Mesenchymal stem cell (in vitro differentiated cells and primary cell): ENCODE data around the gene AK9.
A peak's percentile ranks its signal among the peaks of the same experiment; 100 is the strongest.

Experiments
- DNase-seq: peaks from one replicate; pipeline ENCODE4 v3.0.0-alpha.2; 2013
- H2AFZ ChIP-seq: one replicate; pipeline ENCODE4 v1.6.1; 2013; ENCODE audit warnings: low read depth, mild to moderate bottlenecking, control low read depth, inconsistent platforms, low read length, moderate library complexity
- H2AK5ac ChIP-seq: 2 replicates; pipeline ENCODE4 v1.6.1; 2013; ENCODE audit warnings: low read length, moderate library complexity, mild to moderate bottlenecking, inconsistent platforms; ENCODE audit not compliant: severe bottlenecking
- H2BK120ac ChIP-seq: one replicate; pipeline ENCODE4 v1.6.1; 2013; ENCODE audit warnings: low read depth, mild to moderate bottlenecking, inconsistent platforms, low read length, moderate library complexity
- H2BK12ac ChIP-seq, 2 experiments: one replicate each; pipeline ENCODE4 v1.6.1; 2013; ENCODE audit warnings: inconsistent platforms in 2 of 2, low read length in 2 of 2, mild to moderate bottlenecking in 2 of 2, moderate library complexity in 2 of 2, control low read depth in 1 of 2
- H2BK15ac ChIP-seq: one replicate; pipeline ENCODE4 v1.6.1; 2013; ENCODE audit warnings: mild to moderate bottlenecking, low read depth, inconsistent platforms; ENCODE audit not compliant: poor library complexity, severe bottlenecking
- H2BK5ac ChIP-seq: 2 replicates; pipeline ENCODE4 v1.6.1; 2013; ENCODE audit warnings: low read depth, mild to moderate bottlenecking, low read length, control low read depth, inconsistent platforms; ENCODE audit not compliant: poor library complexity, severe bottlenecking
- H3K14ac ChIP-seq, 2 experiments: one replicate each; pipeline ENCODE4 v1.6.1; 2013; ENCODE audit warnings: inconsistent platforms in 2 of 2, low read length in 2 of 2, control low read depth in 1 of 2, mild to moderate bottlenecking in 1 of 2, moderate library complexity in 1 of 2
- H3K18ac ChIP-seq, 2 experiments: one replicate each; pipeline ENCODE4 v1.6.1; 2013; ENCODE audit warnings: inconsistent platforms in 2 of 2, low read length in 2 of 2, control low read depth in 1 of 2, low read depth in 1 of 2, mild to moderate bottlenecking in 1 of 2
- H3K23ac ChIP-seq, 2 experiments: one replicate each; pipeline ENCODE4 v1.6.1; 2013; ENCODE audit warnings: inconsistent platforms in 2 of 2, low read length in 2 of 2, mild to moderate bottlenecking in 2 of 2, moderate library complexity in 2 of 2, control low read depth in 1 of 2
- H3K27ac ChIP-seq: 2 replicates; pipeline ENCODE4 v1.5.1; 2013; ENCODE audit warnings: mild to moderate bottlenecking, moderate library complexity, low read length, control low read depth, inconsistent platforms; ENCODE audit not compliant: poor library complexity, severe bottlenecking
- H3K27me3 ChIP-seq, 2 experiments: 2 replicates each; pipeline versions ENCODE4 v1.6.1 to v1.7.0; 2013; ENCODE audit warnings: low read length in 2 of 2, mild to moderate bottlenecking in 2 of 2, moderate library complexity in 2 of 2, control low read depth in 1 of 2, inconsistent platforms in 1 of 2; ENCODE audit not compliant: control insufficient read depth in 1 of 2, insufficient read depth in 1 of 2
- H3K36me3 ChIP-seq, 2 experiments: 2 replicates each; pipeline versions ENCODE4 v1.6.1 to v1.7.0; 2013; ENCODE audit warnings: low read length in 2 of 2, control low read depth in 1 of 2, inconsistent platforms in 1 of 2, low read depth in 1 of 2, mild to moderate bottlenecking in 1 of 2; ENCODE audit not compliant: insufficient read depth in 2 of 2, control insufficient read depth in 1 of 2
- H3K4ac ChIP-seq, 2 experiments: one replicate each; pipeline ENCODE4 v1.6.1; 2013; ENCODE audit warnings: inconsistent platforms in 2 of 2, low read length in 2 of 2, mild to moderate bottlenecking in 2 of 2, moderate library complexity in 2 of 2, control low read depth in 1 of 2, low read depth in 1 of 2
- H3K4me1 ChIP-seq: 2 replicates; pipeline ENCODE4 v1.6.1; 2013; ENCODE audit warnings: low read depth, low read length, control low read depth; ENCODE audit not compliant: control insufficient read depth, insufficient read depth
- H3K4me2 ChIP-seq: 2 replicates; pipeline ENCODE4 v1.6.1; 2013; ENCODE audit warnings: low read length, mild to moderate bottlenecking, inconsistent platforms; ENCODE audit not compliant: poor library complexity, severe bottlenecking
- H3K4me3 ChIP-seq, 2 experiments: 2 replicates each; pipeline versions ENCODE4 v1.5.1 to v1.7.0; 2013; ENCODE audit warnings: low read length in 2 of 2, mild to moderate bottlenecking in 2 of 2, control low read depth in 1 of 2, low read depth in 1 of 2; ENCODE audit not compliant: insufficient read depth in 1 of 2
- H3K79me1 ChIP-seq: replicated peaks from 2 replicates; pipeline ENCODE4 v1.6.1; 2013; ENCODE audit warnings: mild to moderate bottlenecking, control low read depth, low read length, inconsistent platforms; ENCODE audit not compliant: poor library complexity, severe bottlenecking
- H3K9ac ChIP-seq: 2 replicates; pipeline ENCODE4 v1.7.0; 2013; ENCODE audit warnings: mild to moderate bottlenecking, low read length, moderate library complexity
- H3K9me3 ChIP-seq: 2 replicates; pipeline ENCODE4 v1.7.0; 2013; ENCODE audit warnings: mild to moderate bottlenecking, low read length; ENCODE audit not compliant: control insufficient read depth
- H4K8ac ChIP-seq: one replicate; pipeline ENCODE4 v1.6.1; 2013; ENCODE audit warnings: inconsistent platforms, mild to moderate bottlenecking, low read length, moderate library complexity
- H4K91ac ChIP-seq: one replicate; pipeline ENCODE4 v1.6.1; 2013; ENCODE audit warnings: mild to moderate bottlenecking, low read length, inconsistent platforms
- WGBS: methylation state at CpG from one replicate; pipeline ENCODE4 v1.1.7; 2013; ENCODE audit warnings: mixed read lengths; 5-methylcytosine and 5-hydroxymethylcytosine counted together

AK9 gene

GRCh38 chr6:109701774-109702173, 10.8 kb upstream of the AK9 start:
- no peak overlapping the region for H3K4me2 ChIP-seq
- no peaks in the 10 kb centered on the region for H3K27me3 ChIP-seq
- no peak overlapping the region for H2AFZ ChIP-seq
- no peaks in the 10 kb centered on the region for H3K36me3 ChIP-seq
- no peak overlapping the region for H2BK120ac ChIP-seq
- no peak overlapping the region for H4K8ac ChIP-seq
- H3K23ac ChIP-seq: no peak overlapping the region
- H3K4me3 ChIP-seq: no peak overlapping the region
- H3K9me3 ChIP-seq: no peaks in the 10 kb centered on the region
- no peak overlapping the region for H3K4ac ChIP-seq
- H2BK15ac ChIP-seq: no peak overlapping the region
- DNase-seq: no peak
- H2AK5ac ChIP-seq: no peak overlapping the region
- no peak overlapping the region for H2BK12ac ChIP-seq
- no peak overlapping the region for H3K9ac ChIP-seq
- WGBS: 100% methylated on average over 1 of the region's 2 CpGs
- H3K18ac ChIP-seq: no peak overlapping the region
- no peak overlapping the region for H2BK5ac ChIP-seq
- no peaks in the 10 kb centered on the region for H3K4me1 ChIP-seq
- peaks cover 17% of the 10 kb centered on the region for H3K79me1 ChIP-seq
- H3K14ac ChIP-seq: no peak overlapping the region
- H3K27ac ChIP-seq: no peak overlapping the region
- no peak overlapping the region for H4K91ac ChIP-seq

DNA sequence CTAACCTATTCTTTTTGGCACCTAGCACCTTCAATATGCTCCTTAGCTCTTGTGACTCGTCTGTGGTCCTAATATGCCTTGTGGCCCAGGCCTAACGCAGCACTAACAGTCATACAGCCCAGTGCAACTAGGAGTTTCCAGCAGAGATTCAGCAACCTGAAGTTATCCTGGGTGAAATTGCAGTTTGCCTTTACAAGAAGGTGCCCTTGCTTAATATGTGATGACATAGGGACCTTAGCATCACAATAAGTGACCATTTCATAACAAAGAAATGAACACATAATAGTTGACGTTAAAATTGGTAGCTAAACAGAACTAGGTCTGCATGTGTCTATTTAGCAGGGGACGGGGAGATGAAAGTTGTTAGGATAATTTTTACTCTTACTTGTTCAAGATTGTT, 10.2 kb upstream of the AK9 start:
- H2BK12ac ChIP-seq: no peak overlapping the region
- DNase-seq: no peak
- H3K4me3 ChIP-seq: no peak overlapping the region
- no peak overlapping the region for H3K4me2 ChIP-seq
- H3K27me3 ChIP-seq: no peaks in the 10 kb centered on the region
- H3K27ac ChIP-seq: no peak overlapping the region
- no peak overlapping the region for H3K9ac ChIP-seq
- WGBS: 94% methylated on average over 3 of the region's 4 CpGs
- no peaks in the 10 kb centered on the region for H3K4me1 ChIP-seq
- H3K18ac ChIP-seq: no peak overlapping the region
- peaks cover 0 to 2% of the 10 kb centered on the region in 2 experiments for H3K36me3 ChIP-seq
- H3K14ac ChIP-seq: no peak overlapping the region
- no peak overlapping the region for H4K91ac ChIP-seq
- H2AFZ ChIP-seq: no peak overlapping the region
- peak overlapping the region; percentile 37 for H4K8ac ChIP-seq
- no peak overlapping the region for H2AK5ac ChIP-seq
- H3K9me3 ChIP-seq: no peaks in the 10 kb centered on the region
- no peak overlapping the region for H2BK15ac ChIP-seq
- H2BK5ac ChIP-seq: no peak overlapping the region
- H3K4ac ChIP-seq: no peak overlapping the region
- no peak overlapping the region for H2BK120ac ChIP-seq
- no peak overlapping the region for H3K23ac ChIP-seq
- H3K79me1 ChIP-seq: peaks cover 16% of the 10 kb centered on the region

DNA sequence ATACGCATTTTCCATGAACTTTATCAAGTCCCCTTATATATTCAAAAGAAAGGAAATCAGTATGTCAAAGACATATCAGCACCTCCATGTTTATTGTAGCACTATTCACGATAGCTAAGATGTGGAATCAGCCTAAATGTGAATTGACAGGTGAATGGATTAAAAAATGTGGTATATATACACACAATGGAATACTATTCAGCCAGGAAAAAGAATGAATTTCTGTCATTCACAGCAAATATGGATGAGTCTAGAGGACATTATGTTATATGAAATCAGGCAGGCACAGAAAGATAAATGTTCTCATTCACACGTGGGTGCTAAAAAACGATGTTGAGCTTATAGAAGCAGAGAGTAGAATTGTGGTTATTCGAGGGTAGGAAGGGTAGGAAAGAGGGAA, 5.4 kb upstream of the AK9 start:
- no peak overlapping the region for H3K4me2 ChIP-seq
- H2BK5ac ChIP-seq: no peak overlapping the region
- H3K4me3 ChIP-seq: no peak overlapping the region
- H3K18ac ChIP-seq: no peak overlapping the region
- no peaks in the 10 kb centered on the region for H3K4me1 ChIP-seq
- H4K8ac ChIP-seq: no peak overlapping the region
- H2AK5ac ChIP-seq: no peak overlapping the region
- H3K27ac ChIP-seq: no peak overlapping the region
- H2BK15ac ChIP-seq: no peak overlapping the region
- no peak overlapping the region for H3K9ac ChIP-seq
- H3K23ac ChIP-seq: no peak overlapping the region
- H3K79me1 ChIP-seq: peaks cover 21% of the 10 kb centered on the region
- DNase-seq: no peak
- H3K4ac ChIP-seq: no peak overlapping the region
- no peak overlapping the region for H2BK12ac ChIP-seq
- no peak overlapping the region for H2AFZ ChIP-seq
- H3K9me3 ChIP-seq: no peaks in the 10 kb centered on the region
- peaks cover 0 to 11% of the 10 kb centered on the region in 2 experiments for H3K36me3 ChIP-seq
- no peaks in the 10 kb centered on the region for H3K27me3 ChIP-seq
- no peak overlapping the region for H2BK120ac ChIP-seq
- H3K14ac ChIP-seq: no peak overlapping the region
- WGBS: 92% methylated on average over 3 of the region's 5 CpGs
- no peak overlapping the region for H4K91ac ChIP-seq

GRCh38 chr6:109695468-109695867, 4.5 kb upstream of the AK9 start:
- Histone ChIP-seq H3K79me1 (peaks cover 18% of the 10 kb centered on the region), H2AK5ac (no peak overlapping the region), H3K14ac (no peak overlapping the region), H3K18ac (no peak overlapping the region), H3K4me2 (no peak overlapping the region), H3K4me3 (no peak overlapping the region), H3K9me3 (no peaks in the 10 kb centered on the region), H2BK5ac (no peak overlapping the region), H3K27me3 (no peaks in the 10 kb centered on the region), H3K27ac (no peak overlapping the region), H3K9ac (no peak overlapping the region), H4K91ac (no peak overlapping the region), H3K23ac (no peak overlapping the region), H2BK15ac (no peak overlapping the region), H3K4me1 (no peaks in the 10 kb centered on the region), H3K4ac (no peak overlapping the region), H4K8ac (no peak overlapping the region), H2BK12ac (no peak overlapping the region), H3K36me3 (peaks cover 0 to 11% of the 10 kb centered on the region in 2 experiments), H2AFZ (no peak overlapping the region), H2BK120ac (no peak overlapping the region)
- WGBS: 80% methylated on average over 4 of the region's 4 CpGs
- DNase-seq: no peak
